Sigmoid colon (tissue), 4 donors: ENCODE measurements around the gene ZNF576.

ENCODE experiments used
- EP300 ChIP-seq, 4 donors: sonication (generic); formaldehyde crosslinking; IDR thresholded peaks; one replicate each; pipeline ENCODE4 v1.6.1; 2017; ENCODE audit warnings: antibody characterized with exemption in 4 of 4
- POLR2AphosphoS5 ChIP-seq, 4 donors: sonication (generic); formaldehyde crosslinking; IDR thresholded peaks; one replicate each; pipeline ENCODE4 v1.6.1; 2017; ENCODE audit warnings: antibody characterized with exemption in 4 of 4
- TF ChIP-seq, protein P1 (sequence below), 4 experiments: fragments of 450-650 bp in 3 of 4; fragments of 200-600 bp in 1 of 4; IDR thresholded peaks; one replicate each; pipeline ENCODE4 v1.5.1; 2016 to 2019; ENCODE audit warnings: antibody characterized with exemption in 4 of 4, mild to moderate bottlenecking in 3 of 4, moderate library complexity in 2 of 4

DNA sequence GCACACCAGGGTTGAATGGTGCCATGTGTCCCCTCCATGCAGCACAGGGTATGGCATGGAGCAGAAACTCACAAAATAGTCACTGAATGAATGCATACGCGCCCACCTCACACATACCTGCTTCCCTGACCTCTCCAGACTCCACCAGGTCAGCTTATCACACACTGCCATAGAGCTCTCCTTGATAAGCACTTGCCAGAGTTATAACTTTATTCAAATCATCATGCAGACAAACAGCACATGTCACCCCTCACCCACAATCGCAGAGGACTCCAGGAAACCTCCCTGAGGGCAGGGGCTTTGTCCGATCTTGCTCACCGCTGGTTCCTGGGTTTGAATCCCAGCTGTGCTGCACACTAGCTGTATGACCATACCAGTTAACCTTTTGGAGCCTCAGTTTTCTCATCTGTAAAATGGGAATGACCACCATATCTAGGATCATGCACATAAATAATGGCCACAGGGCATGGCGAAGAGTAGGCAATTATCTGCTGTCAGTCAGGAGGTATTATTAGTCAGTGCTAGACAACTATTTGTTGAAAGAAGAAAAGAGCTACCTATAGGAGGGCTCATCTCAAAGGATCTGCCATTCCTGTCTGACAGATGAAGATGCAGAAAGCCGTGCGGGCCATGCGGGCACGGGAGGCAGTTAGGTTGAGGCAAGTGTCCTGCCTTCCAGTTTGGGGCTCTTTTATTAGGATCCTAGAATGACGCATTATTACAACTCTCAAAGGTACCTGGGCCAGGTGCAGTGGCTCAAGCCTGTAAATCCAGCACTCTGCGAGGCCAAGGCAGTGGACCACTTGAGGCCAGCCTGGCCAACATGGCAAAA, 35.0 kb upstream of the ZNF576 start:
- TF ChIP-seq, protein P1, sequence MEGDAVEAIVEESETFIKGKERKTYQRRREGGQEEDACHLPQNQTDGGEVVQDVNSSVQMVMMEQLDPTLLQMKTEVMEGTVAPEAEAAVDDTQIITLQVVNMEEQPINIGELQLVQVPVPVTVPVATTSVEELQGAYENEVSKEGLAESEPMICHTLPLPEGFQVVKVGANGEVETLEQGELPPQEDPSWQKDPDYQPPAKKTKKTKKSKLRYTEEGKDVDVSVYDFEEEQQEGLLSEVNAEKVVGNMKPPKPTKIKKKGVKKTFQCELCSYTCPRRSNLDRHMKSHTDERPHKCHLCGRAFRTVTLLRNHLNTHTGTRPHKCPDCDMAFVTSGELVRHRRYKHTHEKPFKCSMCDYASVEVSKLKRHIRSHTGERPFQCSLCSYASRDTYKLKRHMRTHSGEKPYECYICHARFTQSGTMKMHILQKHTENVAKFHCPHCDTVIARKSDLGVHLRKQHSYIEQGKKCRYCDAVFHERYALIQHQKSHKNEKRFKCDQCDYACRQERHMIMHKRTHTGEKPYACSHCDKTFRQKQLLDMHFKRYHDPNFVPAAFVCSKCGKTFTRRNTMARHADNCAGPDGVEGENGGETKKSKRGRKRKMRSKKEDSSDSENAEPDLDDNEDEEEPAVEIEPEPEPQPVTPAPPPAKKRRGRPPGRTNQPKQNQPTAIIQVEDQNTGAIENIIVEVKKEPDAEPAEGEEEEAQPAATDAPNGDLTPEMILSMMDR (IDR thresholded peaks at IDR 0.05) = no peak
- TF ChIP-seq POLR2AphosphoS5 (IDR thresholded peaks at IDR 0.05) (no peak), EP300 (IDR thresholded peaks at IDR 0.05) (no peak)
